GM19467 (cell line): ENCODE measurements around the gene BUB1.
"Not testable (repeated sequence)": the region's sequence is repeated elsewhere in the genome, so short reads cannot be mapped to it uniquely, and the experiment has no call there.

ENCODE experiments used
- ATAC-seq: cut with Tn5 transposase; IDR thresholded peaks from one replicate; pipeline ENCODE4 v1.9.1; 2021; ENCODE audit warnings: mild to moderate bottlenecking, moderate library complexity; ENCODE audit not compliant: unreplicated experiment

The BUB1 gene

GRCh38 chr2:110660558-110660957 is 17.3 kb downstream of the BUB1 start:
- no peak for ATAC-seq

- ATAC-seq, result no peak
Observed at GRCh38 chr2:110659248-110659647, 18.6 kb downstream of the BUB1 start.

DNA sequence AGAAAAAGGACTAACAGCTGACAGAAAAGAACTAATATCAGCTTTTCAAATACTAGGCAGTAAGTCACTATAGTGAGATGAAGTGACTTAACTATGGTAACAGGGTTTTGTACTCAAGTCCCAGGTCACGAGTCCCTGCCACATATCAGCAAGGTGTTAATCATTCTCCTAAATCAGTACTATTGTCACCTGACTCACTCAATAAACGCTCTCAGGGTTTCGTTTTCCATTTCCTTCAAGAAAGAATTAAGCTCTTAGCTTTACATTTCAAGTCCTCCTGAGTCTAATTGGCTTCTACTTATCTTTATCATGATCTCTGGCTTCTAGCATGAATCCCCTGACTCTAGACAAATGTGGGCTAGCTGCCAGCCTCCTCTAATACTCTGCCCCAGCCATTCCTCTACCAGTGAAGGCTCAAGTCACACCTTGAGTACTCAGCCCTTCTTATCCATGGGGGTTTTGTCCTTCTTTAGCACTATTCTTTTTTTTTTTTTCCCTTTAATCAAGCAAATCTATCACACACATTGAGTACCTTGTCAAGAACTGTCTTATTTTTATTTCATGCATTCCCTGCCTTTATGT is 20.0 kb downstream of the BUB1 start:
- no peak for ATAC-seq

DNA sequence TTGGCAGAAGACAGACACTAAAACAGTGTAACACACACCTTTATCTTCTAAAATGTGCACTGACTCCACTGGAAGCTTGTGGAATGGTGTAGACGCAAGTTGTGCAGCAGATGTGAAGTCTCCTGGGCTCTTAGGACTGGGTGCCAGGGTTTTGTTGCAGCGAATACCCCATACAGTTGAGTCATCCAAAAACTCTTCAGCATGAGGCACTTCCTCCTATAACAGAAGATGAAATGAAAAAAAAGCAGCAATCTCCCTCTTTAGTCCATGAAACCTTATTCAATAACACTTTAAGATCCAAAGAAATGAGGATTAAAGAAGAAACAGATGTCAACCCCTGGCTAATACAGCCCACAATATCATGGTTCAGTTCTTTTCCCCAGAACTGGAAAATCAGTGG is 22.2 kb downstream of the BUB1 start:
- ATAC-seq, result no peak

GRCh38 chr2:110653861-110654260 is 24.0 kb downstream of the BUB1 start:
- ATAC-seq, result no peak

GRCh38 chr2:110650346-110650745 is 27.5 kb downstream of the BUB1 start:
- no peak for ATAC-seq

DNA sequence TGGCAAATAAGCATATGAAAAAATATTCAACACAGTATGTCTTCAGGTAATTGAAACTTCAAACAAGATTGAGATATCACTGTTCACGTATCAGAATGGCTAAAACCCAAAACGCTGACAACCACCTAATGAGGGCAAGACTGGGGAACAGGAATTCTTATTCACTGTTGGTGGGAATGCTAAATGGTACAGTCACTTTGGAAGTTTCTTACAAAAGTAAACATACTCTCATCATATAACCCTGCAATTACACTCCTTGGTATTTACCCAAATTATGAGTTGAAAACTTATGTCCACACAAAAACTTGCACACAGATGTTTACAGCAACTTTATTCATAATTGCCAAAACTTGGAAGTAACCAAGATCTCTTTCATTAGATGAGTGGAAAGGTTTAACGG is 30.1 kb downstream of the BUB1 start:
- ATAC-seq, result no peak

- ATAC-seq, result no peak
Observed at GRCh38 chr2:110645616-110646015, 32.2 kb downstream of the BUB1 start.

DNA sequence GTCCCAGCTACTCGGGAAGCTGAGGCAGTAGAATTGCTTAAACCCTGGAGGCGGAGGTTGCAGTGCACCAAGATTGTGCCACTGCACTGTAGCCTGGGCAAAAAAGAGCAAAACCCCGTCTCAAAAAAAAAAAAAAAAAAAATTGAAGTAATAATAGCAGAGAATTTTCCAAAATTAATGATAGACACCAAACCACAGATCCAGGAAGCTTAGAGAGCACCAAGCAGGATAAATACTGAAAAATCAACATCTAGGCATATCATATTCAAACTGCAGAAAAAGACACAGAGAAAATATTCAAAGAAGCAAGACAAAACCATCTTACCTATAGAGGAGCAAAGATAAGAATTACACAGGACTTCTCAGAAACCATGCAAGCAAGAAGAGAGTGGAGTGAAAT is 33.5 kb downstream of the BUB1 start:
- no peak for ATAC-seq

DNA sequence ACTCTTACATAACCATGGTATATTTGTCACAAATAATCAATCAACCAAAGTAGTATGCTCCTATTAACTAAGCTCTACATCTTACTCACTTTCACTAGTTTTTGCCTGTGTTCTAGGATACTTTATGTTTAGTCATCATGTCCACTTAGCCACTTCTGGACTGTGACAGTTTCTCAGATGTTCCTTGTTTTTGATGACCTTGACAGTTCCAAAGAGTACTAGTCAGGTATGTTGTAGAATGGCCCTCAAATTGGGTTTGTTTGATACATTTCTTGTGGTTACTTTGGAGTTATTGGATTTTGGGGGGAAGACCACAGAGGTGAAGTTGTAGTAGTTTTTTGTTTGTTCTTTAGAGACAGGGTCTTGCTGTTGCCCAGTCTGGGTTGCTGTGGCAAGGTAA is 35.5 kb downstream of the BUB1 start:
- no peak for ATAC-seq

DNA sequence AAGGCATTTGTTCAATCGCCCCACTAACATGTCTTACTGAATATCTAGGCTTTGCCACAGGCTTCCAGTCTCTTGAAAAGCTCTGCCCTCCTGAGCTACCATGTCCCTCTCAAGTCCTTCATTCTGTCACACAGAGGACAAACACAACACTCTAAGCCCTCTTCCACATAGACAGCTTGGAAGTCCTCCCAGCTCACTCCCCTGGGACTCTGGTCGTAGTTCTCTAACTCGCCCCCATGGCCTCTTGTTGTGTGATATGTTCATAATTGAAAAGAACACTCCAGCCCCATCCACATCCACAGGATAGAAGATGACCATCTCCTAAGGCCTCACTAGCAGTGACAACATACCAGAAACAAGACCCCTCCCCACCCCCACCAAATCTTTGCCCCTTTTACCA is 37.9 kb downstream of the BUB1 start:
- no peak for ATAC-seq

GRCh38 chr2:110638952-110639695 is 38.7 kb downstream of the BUB1 start:
- ATAC-seq, result no peak

GRCh38 chr2:110638004-110638403 is 39.9 kb downstream of the BUB1 start:
- no peak for ATAC-seq

DNA sequence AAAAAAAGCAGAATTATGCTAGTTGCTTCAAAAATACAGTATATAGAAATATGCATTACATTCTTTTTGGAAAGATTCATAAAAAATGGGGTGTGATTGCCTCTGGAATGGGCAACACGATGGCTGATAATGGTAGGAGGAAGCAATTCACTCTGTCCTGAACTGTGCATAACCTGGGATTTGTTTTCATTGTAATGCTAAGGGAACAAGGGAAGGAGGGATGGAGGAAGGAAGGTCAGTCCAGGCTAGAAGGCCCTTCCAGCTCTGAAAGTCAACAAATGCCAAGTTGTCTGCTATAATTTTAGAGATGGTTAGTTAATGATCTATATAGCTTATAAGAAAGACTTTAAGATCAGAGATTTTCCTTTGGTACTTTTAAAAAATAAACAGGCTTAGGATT is 40.8 kb downstream of the BUB1 start:
- no peak for ATAC-seq

- not testable (repeated sequence) for ATAC-seq
Observed at GRCh38 chr2:110635949-110636628, 41.8 kb downstream of the BUB1 start.

- ATAC-seq, result not testable (repeated sequence)
Observed at GRCh38 chr2:110627348-110627747, 50.5 kb downstream of the BUB1 start.

- not testable (repeated sequence) for ATAC-seq
Observed at GRCh38 chr2:110619326-110619939, 58.4 kb downstream of the BUB1 start.

- not testable (repeated sequence) for ATAC-seq
Observed at GRCh38 chr2:110613927-110614326, 63.9 kb downstream of the BUB1 start.

DNA sequence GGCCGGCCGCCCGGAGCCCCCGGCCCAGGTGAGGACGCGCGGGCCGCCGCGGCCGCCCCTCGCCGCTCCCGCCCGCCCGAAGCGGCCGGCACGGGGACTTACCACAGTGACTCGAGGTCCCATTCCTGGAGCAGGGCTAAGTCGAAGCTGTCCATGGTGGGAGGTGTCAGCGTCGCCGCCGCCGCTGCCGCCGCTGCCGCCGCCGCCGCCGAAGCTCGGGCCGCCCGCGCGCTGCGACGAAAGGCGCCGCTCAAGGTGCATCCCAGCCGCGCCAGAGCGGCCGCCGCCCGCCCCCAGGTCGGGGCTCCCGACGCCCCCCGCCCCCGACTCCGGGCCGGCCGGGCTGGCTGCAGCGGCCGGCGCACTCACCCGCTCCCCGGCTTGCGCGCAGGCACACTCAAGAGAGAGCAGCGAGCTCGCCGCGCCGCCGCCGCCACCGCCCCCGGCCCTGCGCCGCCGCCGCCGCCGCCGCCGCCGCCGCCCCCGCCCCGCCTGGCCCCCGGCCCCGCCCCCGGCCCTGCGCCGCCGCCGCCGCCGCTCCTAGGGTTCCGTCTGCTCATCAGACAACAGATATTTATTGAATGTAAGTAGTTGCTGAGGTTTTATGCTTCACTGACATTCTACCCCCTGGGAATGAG is 67.1 kb downstream of the BUB1 start:
- ATAC-seq, result not testable (repeated sequence)

DNA sequence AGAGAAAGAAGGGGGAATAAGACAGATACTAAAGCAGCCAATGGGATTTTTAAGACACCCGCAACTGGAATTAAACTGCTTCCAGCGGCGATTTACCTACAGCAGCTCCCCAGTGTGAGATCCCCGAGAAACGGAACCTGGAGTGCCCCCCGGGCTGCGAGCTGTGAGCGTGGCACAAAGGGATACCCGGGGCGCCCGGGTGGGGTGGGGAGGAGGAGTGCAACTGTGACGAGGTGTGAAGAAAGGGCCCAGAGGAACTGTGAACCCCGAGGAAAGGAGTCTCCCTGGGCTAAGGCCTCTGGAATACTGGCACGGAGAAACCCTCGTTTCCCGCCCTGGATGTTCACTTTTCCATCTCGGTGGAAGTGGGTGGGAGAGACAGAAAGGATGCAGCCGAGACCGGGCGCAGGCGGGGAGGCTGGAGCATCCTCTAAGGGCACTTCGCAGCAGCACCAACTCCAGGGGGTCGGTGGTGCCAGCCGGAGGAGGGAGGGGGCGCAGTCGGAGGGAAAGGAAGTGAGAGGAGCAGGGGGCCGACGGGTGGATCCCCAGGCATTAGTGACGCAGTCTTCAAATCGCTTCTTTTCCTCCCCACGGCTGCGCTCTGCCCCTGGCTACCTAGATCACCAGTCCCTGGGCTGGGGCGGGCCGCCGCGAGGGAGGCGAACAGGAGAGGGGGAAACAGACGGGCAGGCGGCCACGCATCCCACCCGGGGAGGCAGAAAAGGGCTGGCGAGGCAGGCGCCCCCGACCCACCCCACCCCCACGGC is 67.8 kb downstream of the BUB1 start:
- not testable (repeated sequence) for ATAC-seq
